GM12873 (cell line): ENCODE measurements around the gene SMIM29.

Source experiments
- CTCF ChIP-seq: IDR thresholded peaks from 2 replicates; pipeline ENCODE4 v1.5.1; 2012; ENCODE audit warnings: low read depth, mild to moderate bottlenecking, moderate library complexity, low read length, control low read depth; ENCODE audit not compliant: insufficient read depth; ENCODE audit errors: missing control alignments

SMIM29 gene

GRCh38 chr6:34243901-34244884 lies 4.6 kb downstream of the SMIM29 start:
- peak; percentile 64 for TF ChIP-seq CTCF

GRCh38 chr6:34243131-34243771 lies 5.6 kb downstream of the SMIM29 start:
- TF ChIP-seq CTCF, result no peak

GRCh38 chr6:34242252-34243130 lies 6.3 kb downstream of the SMIM29 start:
- no peak for TF ChIP-seq CTCF

- no peak for TF ChIP-seq CTCF
Measured at GRCh38 chr6:34241351-34242215, 7.2 kb downstream of the SMIM29 start.

- TF ChIP-seq CTCF, result no peak
Measured at GRCh38 chr6:34240329-34241248, 8.2 kb downstream of the SMIM29 start.

- TF ChIP-seq CTCF, result no peak
Measured at GRCh38 chr6:34239893-34240292, 8.9 kb downstream of the SMIM29 start.
